IPS DF 4.7 (cell line): Measurements from ENCODE around the gene TP53BP2.

Source experiments
- DNase-seq: peaks from one replicate; pipeline ENCODE4 v3.0.0-alpha.2; 2013; ENCODE audit warnings: low spot score; ENCODE audit errors: extremely low read depth

TP53BP2 gene

DNA sequence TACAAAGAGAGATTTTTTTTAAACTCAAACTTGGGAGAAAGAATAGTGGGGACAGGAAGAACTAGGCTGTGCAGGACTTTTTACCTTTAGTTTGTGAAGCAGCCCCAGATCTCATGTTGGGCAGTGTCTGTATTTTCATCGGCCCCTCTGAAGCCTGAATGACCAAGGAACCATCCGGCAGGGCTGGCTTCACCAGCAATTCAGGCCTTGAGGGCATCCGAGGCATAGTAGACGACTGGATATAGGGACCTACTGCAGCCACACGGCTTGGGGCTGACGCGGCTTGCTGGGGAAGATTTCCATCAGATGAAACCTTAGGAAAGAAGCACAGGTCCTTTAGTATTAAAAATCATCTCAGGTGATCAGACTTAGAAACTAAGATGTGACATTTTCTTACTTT is 43.7 kb downstream of the TP53BP2 start:
- DNase-seq, result no peak

DNA sequence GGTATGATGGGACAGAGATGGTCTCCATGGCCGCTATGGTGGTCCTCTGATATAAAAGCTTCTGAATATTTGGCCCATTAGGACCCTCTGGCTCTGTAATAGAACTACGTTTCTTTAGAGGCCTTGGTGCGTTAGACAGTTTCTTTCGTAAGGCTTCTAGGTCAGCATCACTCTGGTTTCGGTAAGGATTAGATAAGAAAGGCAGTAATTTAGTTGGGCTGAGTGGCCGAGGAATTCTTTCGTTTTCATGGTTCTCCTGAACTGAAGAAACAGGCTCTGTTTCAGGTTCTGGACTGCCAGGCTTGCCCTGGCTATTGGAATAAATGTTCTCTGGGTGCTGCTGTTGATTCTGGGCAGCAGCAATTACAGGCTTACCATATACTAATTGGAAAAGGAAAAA is 49.5 kb downstream of the TP53BP2 start:
- no peak for DNase-seq

- DNase-seq, result no peak
These were observed 51.4 kb downstream of the TP53BP2 start for GRCh38 chr1:223794136-223794880.

- no peak for DNase-seq
These were observed 52.0 kb downstream of the TP53BP2 start for GRCh38 chr1:223793716-223794115.

DNA sequence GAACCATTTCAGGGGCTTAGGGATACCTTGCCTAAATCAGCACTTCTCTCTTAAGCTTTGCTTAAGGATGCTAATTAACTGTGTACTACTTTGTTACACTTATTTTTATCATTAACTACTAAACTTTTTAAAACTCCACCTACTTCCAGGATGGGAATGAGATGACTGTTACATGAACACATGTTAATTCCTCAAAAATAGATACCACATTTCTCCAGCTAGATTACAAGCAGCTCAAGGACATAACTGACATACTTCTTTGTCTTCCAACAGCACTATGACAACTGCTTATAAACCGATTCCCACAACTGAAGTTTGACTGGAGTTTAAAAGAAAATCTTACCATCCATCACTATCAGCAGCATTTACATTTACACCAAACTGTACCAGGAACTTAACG is 53.7 kb downstream of the TP53BP2 start:
- no peak for DNase-seq

GRCh38 chr1:223788746-223789415 is 56.9 kb downstream of the TP53BP2 start:
- DNase-seq, result no peak

GRCh38 chr1:223785808-223786207 is 59.9 kb downstream of the TP53BP2 start:
- no peak for DNase-seq

- no peak for DNase-seq
These were observed 61.2 kb downstream of the TP53BP2 start for GRCh38 chr1:223784541-223784940.

- no peak for DNase-seq
These were observed 62.1 kb downstream of the TP53BP2 start for GRCh38 chr1:223783676-223784075.

DNA sequence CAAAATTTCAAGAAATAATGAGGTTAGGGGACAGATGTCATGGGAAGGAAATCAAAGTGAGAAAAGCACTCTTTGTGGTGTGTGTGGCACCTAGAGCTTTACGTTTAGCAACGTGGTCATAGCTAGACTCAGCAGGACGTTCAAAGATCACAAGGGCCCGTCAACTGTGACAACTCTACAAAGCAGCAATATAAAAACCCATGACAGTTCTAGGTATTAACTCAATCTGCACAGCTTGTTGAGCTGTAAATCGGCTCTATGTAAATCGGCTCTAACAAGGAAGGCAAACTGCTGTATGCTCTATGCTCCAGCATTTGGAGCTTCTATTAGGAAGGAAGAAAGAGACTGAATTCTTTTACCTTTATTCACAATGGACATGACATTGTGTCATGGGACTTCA is 64.8 kb downstream of the TP53BP2 start:
- no peak for DNase-seq

DNA sequence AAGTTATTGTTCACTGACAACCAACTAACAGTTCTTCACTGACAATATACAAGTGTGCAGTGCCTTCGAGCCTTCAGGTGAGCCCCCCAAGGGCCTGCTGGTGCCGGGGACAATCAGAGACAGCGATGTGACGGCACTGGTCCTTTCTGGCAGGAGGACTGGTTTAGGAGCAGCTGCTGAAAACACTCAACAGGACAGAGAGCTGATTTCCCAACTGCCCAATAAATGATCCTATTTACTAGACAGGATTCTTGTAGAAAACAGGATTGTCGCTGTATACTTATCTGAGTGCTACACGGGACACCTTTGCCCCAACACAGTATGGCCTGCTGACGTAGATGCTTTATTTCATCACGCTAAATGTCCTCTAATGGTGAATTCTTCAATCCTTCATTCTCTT is 65.4 kb downstream of the TP53BP2 start:
- DNase-seq, result no peak

- DNase-seq, result no peak
These were observed 68.8 kb downstream of the TP53BP2 start for GRCh38 chr1:223776826-223777454.

DNA sequence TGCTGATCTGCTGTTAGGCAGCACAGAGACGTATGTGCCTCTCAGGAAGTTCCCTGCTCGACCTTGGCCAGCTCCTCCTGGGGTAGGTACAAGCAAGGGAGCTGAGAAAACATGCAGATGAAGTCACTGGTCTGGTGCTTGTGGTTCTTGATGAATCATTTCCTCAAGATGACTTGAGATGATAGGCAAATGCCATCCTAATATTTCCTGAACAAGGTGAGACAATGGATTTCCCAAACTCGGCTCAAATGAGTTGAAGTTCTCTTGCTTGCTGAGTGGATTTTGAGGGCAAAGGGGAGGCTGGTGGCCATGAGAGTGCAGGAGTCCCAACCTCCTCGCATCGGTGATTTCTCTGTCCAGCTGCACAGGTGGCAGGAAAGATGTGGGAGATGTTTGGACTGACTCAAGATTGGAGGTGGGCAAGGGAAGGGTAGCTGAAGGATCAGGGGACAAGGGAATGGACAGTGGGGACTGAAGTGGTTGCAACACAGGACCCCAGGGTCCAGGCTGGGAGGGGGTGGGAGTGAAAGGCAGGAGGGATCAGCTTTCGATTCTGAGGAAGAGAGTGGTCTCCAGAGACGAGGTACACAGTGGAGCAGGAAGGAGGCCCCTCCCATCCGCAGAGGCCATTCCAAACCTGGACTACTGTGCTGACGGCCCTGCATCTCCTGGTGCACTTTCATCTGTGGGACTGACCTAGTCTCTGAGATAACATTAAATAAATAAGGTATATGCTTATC is 69.5 kb downstream of the TP53BP2 start:
- DNase-seq, result no peak

GRCh38 chr1:223775711-223776074 is 70.1 kb downstream of the TP53BP2 start:
- DNase-seq, result no peak

DNA sequence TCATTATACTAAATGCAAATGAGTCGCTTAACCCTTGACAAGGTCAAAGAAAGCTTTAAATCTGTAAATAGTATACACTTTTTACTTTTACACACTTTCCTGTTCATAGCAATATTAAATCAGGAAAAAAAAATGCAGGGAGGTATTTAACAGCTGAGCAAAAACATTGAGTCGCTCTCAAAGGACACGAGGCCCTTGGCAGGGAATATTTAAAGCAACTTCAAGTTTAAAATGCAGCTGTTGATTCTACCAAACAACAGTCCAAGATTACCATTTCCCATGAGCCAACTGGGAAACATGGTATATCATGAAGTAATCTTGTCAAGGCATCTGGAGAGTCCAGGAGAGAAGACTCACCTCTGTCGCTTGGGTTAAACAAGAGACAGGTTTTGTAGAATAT is 70.7 kb downstream of the TP53BP2 start:
- no peak for DNase-seq

DNA sequence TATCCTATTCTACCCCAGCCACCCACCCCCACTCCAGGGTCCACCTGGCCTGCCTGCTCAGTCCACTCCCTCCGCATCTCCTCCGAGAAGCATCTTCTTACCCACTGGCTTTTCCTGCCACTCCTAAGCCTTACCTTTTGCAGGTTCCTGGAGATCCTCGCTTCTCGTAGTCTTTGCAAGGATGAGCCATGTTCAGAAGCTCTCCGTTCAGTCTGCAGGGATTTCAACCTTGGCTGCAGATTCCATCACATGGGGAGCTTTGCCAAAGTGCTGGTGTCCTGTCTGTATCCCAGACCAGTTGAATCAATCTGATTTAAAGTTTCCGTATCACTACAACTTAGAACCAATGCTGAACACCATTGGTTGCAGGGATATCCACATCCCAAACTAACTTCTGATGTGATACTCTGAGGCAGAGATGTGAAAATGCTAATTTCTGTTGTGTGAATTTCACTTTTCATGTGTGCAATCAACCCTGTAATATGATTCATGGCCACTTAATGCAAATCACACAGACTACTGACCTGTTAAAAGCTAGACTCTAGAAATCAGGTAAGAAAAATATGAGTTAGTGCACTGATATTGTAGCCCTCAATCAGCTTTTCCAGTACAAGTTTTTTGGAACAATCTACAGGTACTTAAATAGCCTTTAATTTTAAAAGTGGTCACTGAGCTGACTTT is 71.5 kb downstream of the TP53BP2 start:
- DNase-seq, result no peak

DNA sequence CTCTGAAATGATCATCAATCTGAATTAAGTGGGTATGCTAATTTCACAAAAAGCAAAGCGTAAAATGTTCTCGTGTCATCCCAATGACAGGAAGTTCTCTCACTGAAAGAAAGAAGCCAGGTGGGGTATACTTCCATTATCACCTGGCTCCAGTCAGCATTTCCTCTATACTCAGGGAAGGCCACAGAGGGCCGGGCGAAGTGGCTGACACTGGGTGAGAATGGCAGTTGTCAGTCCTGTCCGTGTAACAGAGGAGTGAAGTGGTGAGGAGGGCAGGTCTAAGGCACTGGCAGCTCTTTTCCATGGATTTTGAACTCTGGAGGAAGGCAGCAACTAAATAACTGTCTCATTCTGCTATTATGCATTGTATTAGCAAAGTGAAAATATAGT is 73.0 kb downstream of the TP53BP2 start:
- no peak for DNase-seq

- no peak for DNase-seq
These were observed 73.7 kb downstream of the TP53BP2 start for GRCh38 chr1:223771814-223772770.

DNA sequence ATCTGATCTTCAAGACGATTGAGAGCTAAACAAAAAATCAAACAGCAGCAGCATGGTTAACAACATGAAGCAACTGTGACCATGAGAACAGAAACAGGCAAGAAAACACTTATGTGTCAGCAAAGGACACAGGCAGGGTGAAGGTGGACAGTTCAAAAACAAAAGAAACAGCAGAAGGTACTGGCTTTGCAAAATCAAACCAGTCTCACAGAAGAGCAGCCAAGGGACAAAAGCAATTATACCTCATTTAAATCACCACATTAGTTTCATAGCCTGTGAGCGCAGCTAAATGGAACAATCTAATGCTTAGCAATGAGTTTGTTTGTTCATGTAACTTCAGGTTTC is 74.3 kb downstream of the TP53BP2 start:
- DNase-seq, result no peak

DNA sequence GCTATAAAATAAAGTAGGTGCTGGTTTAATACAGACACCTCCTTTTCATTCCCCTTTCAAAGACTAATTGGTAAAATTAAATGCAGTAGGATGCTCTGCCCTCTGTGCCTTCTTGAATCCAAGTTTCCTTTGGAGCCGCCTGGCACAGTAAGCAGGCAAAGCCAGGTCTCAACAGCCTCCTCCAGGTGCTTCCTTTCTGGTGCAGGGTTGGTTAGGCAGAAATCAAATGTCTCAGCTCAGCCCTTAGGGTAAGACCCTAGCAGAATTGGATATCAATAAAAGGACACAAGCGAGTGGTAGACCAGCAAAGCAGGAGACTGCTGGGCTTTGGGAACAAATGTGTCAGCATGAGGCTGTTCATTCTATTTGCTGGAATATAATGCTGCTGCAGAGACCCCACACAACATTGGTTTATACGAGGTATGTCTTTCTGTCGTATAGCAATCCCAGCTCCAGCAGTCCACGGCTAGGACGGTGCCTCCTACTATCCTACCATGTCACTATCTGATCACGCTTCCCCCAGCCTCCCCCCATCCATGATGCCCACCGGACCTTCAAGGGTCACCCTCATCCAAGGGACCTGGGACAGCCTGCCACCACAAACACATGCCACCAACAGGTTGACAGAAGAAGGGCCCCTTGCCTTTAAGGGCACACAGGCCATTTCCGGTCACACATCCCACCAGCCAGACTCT is 75.0 kb downstream of the TP53BP2 start:
- DNase-seq, result no peak
